Uterus (tissue), 4 donors: ENCODE results near the gene EDN3. TPM values are rescaled to one million over a fixed set of nuclear protein-coding genes. Genes with fewer than 3 reads are reported as not detected.

Source experiments
- DNase-seq, 2 donors: peaks; one replicate each; pipeline ENCODE4 v3.0.0-alpha.2; 2019 to 2020
- H3K27ac ChIP-seq, 2 donors: fragments of 200-600 bp; sonication (generic); 1 replicate in 1 of 2; 2 replicates in 1 of 2; pipeline ENCODE4 v1.5.1; 2016 to 2018
- H3K27me3 ChIP-seq, 2 donors: fragments of 200-600 bp; sonication (generic); one replicate each; pipeline ENCODE4 v1.5.1; 2018 to 2019; ENCODE audit warnings: control low read depth in 1 of 2
- H3K36me3 ChIP-seq, 2 donors: fragments of 200-600 bp; sonication (generic); one replicate each; pipeline ENCODE4 v1.5.1; 2019; ENCODE audit warnings: control low read depth in 1 of 2
- H3K4me1 ChIP-seq, 2 donors: fragments of 200-600 bp; sonication (generic); one replicate each; pipeline ENCODE4 v1.5.1; 2018 to 2019; ENCODE audit warnings: control low read depth in 1 of 2
- H3K4me3 ChIP-seq, 2 donors: fragments of 200-600 bp; sonication (generic); 1 replicate in 1 of 2; 2 replicates in 1 of 2; pipeline ENCODE4 v1.5.1; 2018 to 2019; ENCODE audit warnings: mild to moderate bottlenecking in 1 of 2
- H3K9me3 ChIP-seq, 2 donors: fragments of 200-600 bp; sonication (generic); one replicate each; pipeline ENCODE4 v1.5.1; 2019; ENCODE audit warnings: control low read depth in 1 of 2
- CTCF ChIP-seq, 4 experiments: fragments of 200-600 bp in 2 of 4; fragments of 450-650 bp in 2 of 4; sonication (generic) in 2 of 4; IDR thresholded peaks; one replicate each; pipeline ENCODE4 v1.5.1; 2016 to 2019; ENCODE audit warnings: antibody characterized with exemption in 4 of 4, mild to moderate bottlenecking in 2 of 4, moderate library complexity in 1 of 4
- POLR2A ChIP-seq, 2 donors: fragments of 450-650 bp; IDR thresholded peaks; one replicate each; pipeline ENCODE4 v1.6.1; 2016; ENCODE audit warnings: antibody characterized with exemption in 2 of 2, mild to moderate bottlenecking in 1 of 2, moderate library complexity in 1 of 2
- intact Hi-C: fragments of 100-400 bp; cut with DNase I; formaldehyde crosslinking; loops from one replicate; pipeline ENCODE4 v1.15.1; 2023; ENCODE audit warnings: low total_unique reads
- total RNA-seq, 4 donors: library from RNA; depleted of rRNA in 3 of 4; stranded (reverse); fragments of >200 nt in 3 of 4; gene quantifications; one replicate each; pipeline versions ENCODE4 v1.1.0 to v1.2.4, GENCODE V29; 2014 to 2023
- donor health status: DM: yes; HTN: yes; CAD: no.

The EDN3 gene
- total RNA-seq, 4 donors from 2014 or later = 2.8 to 85.8 TPM; not detected in 2

DNA sequence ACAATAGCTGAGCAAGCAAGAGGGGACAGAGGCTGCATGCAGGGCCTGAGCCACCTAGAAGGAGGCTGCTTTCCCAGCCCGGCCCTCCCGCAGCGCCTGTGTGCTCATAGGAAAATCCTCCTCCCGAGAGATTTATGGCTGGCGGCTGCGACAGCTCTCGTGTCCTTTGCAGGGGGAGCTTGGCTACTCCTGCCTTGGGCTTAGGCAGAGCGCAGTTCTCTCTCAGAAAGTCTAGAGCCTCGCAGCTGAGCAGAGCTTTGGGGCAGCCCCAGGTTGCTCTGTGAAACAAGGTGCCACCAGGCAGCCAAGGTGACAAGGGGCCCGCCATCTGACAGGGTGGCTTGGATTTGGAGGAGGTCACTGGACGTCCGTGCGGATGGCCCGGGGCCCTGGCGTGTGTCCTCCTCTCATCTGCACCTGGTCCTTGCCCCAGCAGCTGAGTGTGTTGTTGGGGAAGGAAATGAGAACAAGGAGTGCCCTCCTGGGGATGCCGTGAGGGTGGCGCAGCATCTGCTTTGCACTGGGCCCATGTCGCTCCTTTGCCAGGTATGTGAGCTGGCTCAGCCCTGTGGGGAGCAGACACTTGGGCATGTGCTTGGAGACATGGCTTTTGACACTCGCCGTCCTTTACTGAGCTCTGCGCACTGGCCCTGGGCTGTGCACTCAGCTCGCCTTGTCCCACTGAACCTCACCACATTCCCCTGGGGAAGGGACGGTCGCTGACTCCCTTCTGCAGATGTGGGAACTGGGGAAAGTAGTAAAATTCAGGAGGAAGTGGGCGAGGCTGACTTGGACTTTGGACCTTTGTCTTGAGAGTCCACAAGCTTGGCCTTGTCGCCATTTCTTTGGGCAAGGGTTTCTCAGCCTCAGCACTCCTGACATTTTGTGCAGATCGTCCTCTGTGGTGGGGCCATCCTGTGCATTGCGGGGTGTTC is 41.9 kb downstream of the EDN3 start:
- intact Hi-C loops = no loop called here
- Histone ChIP-seq H3K36me3 (no peaks in the 10 kb centered on the region), H3K4me1 (no peaks in the 10 kb centered on the region), H3K9me3 (no peaks in the 10 kb centered on the region), H3K27ac (no peak overlapping the region), H3K27me3 (no peaks in the 10 kb centered on the region), H3K4me3 (no peak overlapping the region)
- DNase-seq = no peak
- TF ChIP-seq POLR2A (IDR thresholded peaks at IDR 0.05) (no peak), CTCF (IDR thresholded peaks at IDR 0.05) (no peak)

GRCh38 chr20:59346061-59346460 is 45.6 kb downstream of the EDN3 start:
- Histone ChIP-seq H3K4me3 (no peak overlapping the region), H3K27ac (no peak overlapping the region), H3K27me3 (no peaks in the 10 kb centered on the region), H3K36me3 (no peaks in the 10 kb centered on the region), H3K4me1 (no peaks in the 10 kb centered on the region), H3K9me3 (no peaks in the 10 kb centered on the region)
- DNase-seq = no peak
- intact Hi-C loops = no loop called here
- TF ChIP-seq POLR2A (IDR thresholded peaks at IDR 0.05) = no peak
- no peak for TF ChIP-seq CTCF (IDR thresholded peaks at IDR 0.05)

DNA sequence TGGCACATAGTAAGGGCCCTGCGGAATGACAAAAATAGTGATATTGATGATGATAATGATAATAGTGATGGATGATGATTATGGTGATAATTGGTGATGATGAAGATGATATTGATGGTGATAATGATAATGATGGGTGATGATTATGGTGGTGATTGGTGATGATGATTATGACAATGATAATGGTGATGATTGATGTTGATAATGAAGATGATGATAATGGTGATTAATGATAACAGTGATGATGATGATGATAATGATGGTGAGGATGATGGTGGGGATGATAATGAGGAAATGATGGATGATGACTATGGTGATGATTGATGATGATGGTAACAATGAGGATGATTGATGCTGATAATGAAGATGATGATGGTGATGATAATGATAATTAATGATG is 48.9 kb downstream of the EDN3 start:
- H3K27me3 ChIP-seq = no peaks in the 10 kb centered on the region
- no peaks in the 10 kb centered on the region for H3K9me3 ChIP-seq
- no peaks in the 10 kb centered on the region for H3K36me3 ChIP-seq
- H3K27ac ChIP-seq = no peak overlapping the region
- intact Hi-C loops = no loop called here
- no peaks in the 10 kb centered on the region for H3K4me1 ChIP-seq
- no peak overlapping the region for H3K4me3 ChIP-seq
- DNase-seq = no peak
- no peak for TF ChIP-seq CTCF (IDR thresholded peaks at IDR 0.05)
- no peak for TF ChIP-seq POLR2A (IDR thresholded peaks at IDR 0.05)

DNA sequence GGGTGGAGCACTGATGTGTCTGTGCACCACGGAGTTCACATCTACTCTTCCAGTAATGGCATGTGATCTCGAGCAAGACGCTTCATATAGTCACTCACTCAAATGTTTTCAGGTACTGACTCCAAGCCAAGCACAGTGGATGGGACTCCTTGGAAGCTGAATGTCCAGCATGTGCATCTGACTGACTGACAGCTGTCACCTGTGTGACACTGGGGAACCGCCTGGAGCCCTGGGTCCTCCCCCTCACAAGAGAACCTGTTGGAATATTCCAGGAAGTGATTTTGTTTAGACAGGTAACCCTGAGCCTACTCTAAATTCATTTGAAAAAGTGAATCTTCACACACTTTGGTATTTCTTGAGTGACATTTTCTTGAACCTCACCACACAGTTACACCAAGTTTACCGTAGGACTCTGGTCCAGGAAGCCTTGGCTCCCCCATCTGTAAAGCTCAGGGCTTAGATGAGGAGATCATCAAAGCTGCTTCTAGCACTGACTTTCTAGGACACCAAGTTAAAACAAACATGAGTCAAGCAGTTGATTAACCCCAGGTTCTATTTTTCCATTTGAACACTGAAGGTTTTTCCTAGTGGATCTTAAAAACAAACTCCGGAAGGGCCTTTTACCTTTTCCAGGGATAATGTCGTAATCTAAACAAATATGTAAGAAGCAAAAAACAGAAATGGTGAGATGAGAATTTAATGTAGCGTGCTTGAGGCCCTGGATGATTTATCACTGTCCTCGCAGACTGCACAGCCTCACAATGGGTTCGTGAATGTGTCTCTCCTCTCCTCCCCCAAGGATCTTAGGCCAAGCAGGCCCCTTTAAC is 50.1 kb downstream of the EDN3 start:
- Histone ChIP-seq H3K36me3 (no peaks in the 10 kb centered on the region), H3K4me1 (no peaks in the 10 kb centered on the region), H3K27me3 (no peaks in the 10 kb centered on the region), H3K9me3 (no peaks in the 10 kb centered on the region), H3K27ac (no peak overlapping the region), H3K4me3 (no peak overlapping the region)
- intact Hi-C loops = no loop called here
- TF ChIP-seq CTCF (IDR thresholded peaks at IDR 0.05) (no peak), POLR2A (IDR thresholded peaks at IDR 0.05) (no peak)
- DNase-seq = no peak
